ENCODE data around the gene NKX2-3. TPM values are rescaled to one million over a fixed set of nuclear protein-coding genes. Genes with fewer than 3 reads are reported as not detected.
A peak's percentile ranks its signal among the peaks of the same experiment; 100 is the strongest.

The NKX2-3 gene
- total RNA-seq, 1 experiment from 2014 or later = 0.15 TPM

DNA sequence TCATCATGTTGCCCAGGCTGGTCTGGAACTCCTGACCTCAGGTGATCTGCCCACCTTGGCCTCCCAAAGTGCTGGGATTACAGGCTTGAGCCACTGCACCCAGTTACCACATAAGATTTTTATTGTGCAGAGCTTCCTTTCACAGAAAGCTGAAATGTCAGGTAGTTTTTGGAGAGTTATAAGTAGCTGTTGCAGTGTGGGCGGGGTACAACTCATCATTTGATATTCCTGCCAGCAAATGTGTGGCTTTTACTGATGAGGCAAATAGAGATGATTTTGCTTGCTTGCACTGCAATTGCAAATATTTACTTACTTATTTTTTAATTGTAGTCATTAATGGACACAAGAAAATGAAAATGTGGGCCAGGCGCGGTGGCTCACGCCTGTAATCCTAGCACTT lies 32.4 kb downstream of the NKX2-3 start:
- Histone ChIP-seq H3K4me1 (ENCODE audit: control insufficient read depth, insufficient read depth, low read length) (no peaks in the 10 kb centered on the region), H3K9me3 (ENCODE audit: control insufficient read depth, insufficient read depth, low read depth, low read length) (no peaks in the 10 kb centered on the region), H3K4me3 (ENCODE audit: low read depth in 2 of 2, low read length in 2 of 2) (no peak overlapping the region), H3K27ac (ENCODE audit: low read length) (no peak overlapping the region), H3K27me3 (ENCODE audit: control insufficient read depth, insufficient read depth, low read length) (peaks cover 7% of the 10 kb centered on the region; the same call in 1 of the 2 replicates), H3K36me3 (ENCODE audit: control insufficient read depth, insufficient read depth, low read length) (no peaks in the 10 kb centered on the region)
- intact Hi-C loops (cut with micrococcal nuclease; ENCODE audit: unreplicated experiment) = loop anchor here (10.0 kb wide), 1 partner anchor 150 kb away; no protein-coding TSS in a partner anchor
- ChIA-PET POLR2A (no interaction called here), CTCF (no interaction called here)
- DNase-seq (ENCODE audit: low read depth, low spot score) (no peak), ATAC-seq (no peak)
- in situ Hi-C loops (cut with HindIII; ENCODE audit: low pct_unique_long_range_greater_than_20kb, low sequenced_read_pairs) = no loop called here
- no TSS peak for BruUV-seq (replicated peaks)
- TF ChIP-seq, protein P1, sequence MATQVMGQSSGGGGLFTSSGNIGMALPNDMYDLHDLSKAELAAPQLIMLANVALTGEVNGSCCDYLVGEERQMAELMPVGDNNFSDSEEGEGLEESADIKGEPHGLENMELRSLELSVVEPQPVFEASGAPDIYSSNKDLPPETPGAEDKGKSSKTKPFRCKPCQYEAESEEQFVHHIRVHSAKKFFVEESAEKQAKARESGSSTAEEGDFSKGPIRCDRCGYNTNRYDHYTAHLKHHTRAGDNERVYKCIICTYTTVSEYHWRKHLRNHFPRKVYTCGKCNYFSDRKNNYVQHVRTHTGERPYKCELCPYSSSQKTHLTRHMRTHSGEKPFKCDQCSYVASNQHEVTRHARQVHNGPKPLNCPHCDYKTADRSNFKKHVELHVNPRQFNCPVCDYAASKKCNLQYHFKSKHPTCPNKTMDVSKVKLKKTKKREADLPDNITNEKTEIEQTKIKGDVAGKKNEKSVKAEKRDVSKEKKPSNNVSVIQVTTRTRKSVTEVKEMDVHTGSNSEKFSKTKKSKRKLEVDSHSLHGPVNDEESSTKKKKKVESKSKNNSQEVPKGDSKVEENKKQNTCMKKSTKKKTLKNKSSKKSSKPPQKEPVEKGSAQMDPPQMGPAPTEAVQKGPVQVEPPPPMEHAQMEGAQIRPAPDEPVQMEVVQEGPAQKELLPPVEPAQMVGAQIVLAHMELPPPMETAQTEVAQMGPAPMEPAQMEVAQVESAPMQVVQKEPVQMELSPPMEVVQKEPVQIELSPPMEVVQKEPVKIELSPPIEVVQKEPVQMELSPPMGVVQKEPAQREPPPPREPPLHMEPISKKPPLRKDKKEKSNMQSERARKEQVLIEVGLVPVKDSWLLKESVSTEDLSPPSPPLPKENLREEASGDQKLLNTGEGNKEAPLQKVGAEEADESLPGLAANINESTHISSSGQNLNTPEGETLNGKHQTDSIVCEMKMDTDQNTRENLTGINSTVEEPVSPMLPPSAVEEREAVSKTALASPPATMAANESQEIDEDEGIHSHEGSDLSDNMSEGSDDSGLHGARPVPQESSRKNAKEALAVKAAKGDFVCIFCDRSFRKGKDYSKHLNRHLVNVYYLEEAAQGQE (IDR thresholded peaks at IDR 0.05; ENCODE audit: insufficient read depth in 1 of 2, low read depth in 2 of 2, low read length in 1 of 2) = no peak
- TF ChIP-seq POLR2AphosphoS5 (IDR thresholded peaks at IDR 0.05; ENCODE audit: low read depth, low read length) (no peak), SIN3A (IDR thresholded peaks at IDR 0.05; ENCODE audit: borderline replicate concordance, insufficient read depth, low read depth, low read length) (no peak), TCF7L2 (IDR thresholded peaks at IDR 0.05; ENCODE audit: low read depth, low read length) (no peak)
- TF ChIP-seq, protein P2, sequence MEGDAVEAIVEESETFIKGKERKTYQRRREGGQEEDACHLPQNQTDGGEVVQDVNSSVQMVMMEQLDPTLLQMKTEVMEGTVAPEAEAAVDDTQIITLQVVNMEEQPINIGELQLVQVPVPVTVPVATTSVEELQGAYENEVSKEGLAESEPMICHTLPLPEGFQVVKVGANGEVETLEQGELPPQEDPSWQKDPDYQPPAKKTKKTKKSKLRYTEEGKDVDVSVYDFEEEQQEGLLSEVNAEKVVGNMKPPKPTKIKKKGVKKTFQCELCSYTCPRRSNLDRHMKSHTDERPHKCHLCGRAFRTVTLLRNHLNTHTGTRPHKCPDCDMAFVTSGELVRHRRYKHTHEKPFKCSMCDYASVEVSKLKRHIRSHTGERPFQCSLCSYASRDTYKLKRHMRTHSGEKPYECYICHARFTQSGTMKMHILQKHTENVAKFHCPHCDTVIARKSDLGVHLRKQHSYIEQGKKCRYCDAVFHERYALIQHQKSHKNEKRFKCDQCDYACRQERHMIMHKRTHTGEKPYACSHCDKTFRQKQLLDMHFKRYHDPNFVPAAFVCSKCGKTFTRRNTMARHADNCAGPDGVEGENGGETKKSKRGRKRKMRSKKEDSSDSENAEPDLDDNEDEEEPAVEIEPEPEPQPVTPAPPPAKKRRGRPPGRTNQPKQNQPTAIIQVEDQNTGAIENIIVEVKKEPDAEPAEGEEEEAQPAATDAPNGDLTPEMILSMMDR (IDR thresholded peaks at IDR 0.05) = no peak

DNA sequence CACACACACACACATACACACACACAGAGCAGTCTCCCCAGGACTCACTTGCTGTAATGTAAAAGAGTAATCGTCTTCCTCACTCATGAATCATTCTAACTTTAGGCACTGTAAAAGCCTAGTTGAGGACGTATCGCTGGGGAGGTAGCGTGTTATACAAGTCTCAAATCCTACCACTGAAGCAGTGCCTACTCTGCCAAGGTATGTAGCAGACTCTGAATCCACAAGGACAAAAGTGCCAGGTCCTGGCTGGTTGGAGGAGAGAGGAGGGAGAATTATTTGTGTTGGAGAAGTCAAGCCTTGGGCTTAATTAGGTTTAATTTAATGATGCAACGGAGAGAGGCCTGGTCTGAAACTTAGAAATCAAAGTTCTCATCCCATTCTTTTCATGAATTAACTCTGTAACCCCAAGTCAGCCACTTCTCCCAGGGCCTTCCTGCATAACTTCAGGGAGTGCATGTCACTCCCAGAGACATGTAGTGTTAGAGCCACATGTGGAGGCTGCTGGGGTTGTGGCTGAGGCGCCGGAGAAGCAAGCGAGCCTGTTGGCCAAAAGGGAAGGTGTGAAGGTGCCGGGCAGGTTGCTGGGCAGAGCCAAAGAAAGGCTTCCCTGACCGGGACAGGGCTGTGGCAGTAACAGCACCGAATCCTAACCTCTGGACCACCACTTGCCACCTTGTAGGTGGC lies 36.7 kb downstream of the NKX2-3 start:
- BruUV-seq (replicated peaks) = no TSS peak
- TF ChIP-seq TCF7L2 (IDR thresholded peaks at IDR 0.05; ENCODE audit: low read depth, low read length) (no peak), SIN3A (IDR thresholded peaks at IDR 0.05; ENCODE audit: borderline replicate concordance, insufficient read depth, low read depth, low read length) (no peak), POLR2AphosphoS5 (IDR thresholded peaks at IDR 0.05; ENCODE audit: low read depth, low read length) (no peak)
- TF ChIP-seq, protein P2 (IDR thresholded peaks at IDR 0.05) = no peak
- TF ChIP-seq, protein P1 (IDR thresholded peaks at IDR 0.05; ENCODE audit: insufficient read depth in 1 of 2, low read depth in 2 of 2, low read length in 1 of 2) = no peak
- in situ Hi-C loops (cut with HindIII; ENCODE audit: low pct_unique_long_range_greater_than_20kb, low sequenced_read_pairs) (no loop called here), intact Hi-C loops (cut with micrococcal nuclease; ENCODE audit: unreplicated experiment) (loop anchor here (10.0 kb wide), 1 partner anchor 145 kb away; no protein-coding TSS in a partner anchor)
- Histone ChIP-seq H3K27ac (ENCODE audit: low read length) (no peak overlapping the region), H3K4me3 (ENCODE audit: low read depth in 2 of 2, low read length in 2 of 2) (no peak overlapping the region), H3K27me3 (ENCODE audit: control insufficient read depth, insufficient read depth, low read length) (0 out of 2 replicates have a peak, but pooled peaks cover 5% of the 10 kb centered on the region), H3K4me1 (ENCODE audit: control insufficient read depth, insufficient read depth, low read length) (no peaks in the 10 kb centered on the region), H3K36me3 (ENCODE audit: control insufficient read depth, insufficient read depth, low read length) (no peaks in the 10 kb centered on the region), H3K9me3 (ENCODE audit: control insufficient read depth, insufficient read depth, low read depth, low read length) (no peaks in the 10 kb centered on the region)
- DNase-seq (ENCODE audit: low read depth, low spot score) = no peak
- 0 out of 2 replicates have a peak, but pooled peaks have one; percentile 30 for ATAC-seq
- ChIA-PET POLR2A (no interaction called here), CTCF (no interaction called here)

Data from Panc1 (cell line).